Body of pancreas (tissue), 4 donors: ENCODE data around the gene RMDN3.

Experiments
- CTCF ChIP-seq, 7 experiments: fragments of 450-650 bp in 4 of 7; fragments of 200-600 bp in 3 of 7; sonication (generic) in 3 of 7; IDR thresholded peaks; one replicate each; pipeline ENCODE4 v1.5.1; 2016 to 2019; ENCODE audit warnings: antibody characterized with exemption in 7 of 7
- POLR2A ChIP-seq, 3 donors: fragments of 450-650 bp; IDR thresholded peaks; one replicate each; pipeline ENCODE4 v1.6.1; 2016; ENCODE audit warnings: antibody characterized with exemption in 3 of 3, mild to moderate bottlenecking in 2 of 3

- TF ChIP-seq POLR2A (IDR thresholded peaks at IDR 0.05): no peak
- no peak for TF ChIP-seq CTCF (IDR thresholded peaks at IDR 0.05)
Observed at GRCh38 chr15:40759961-40760360, 4.9 kb upstream of the RMDN3 start.
